ENCODE results near the gene MEF2D. TPM values are rescaled to one million over a fixed set of nuclear protein-coding genes. Genes with fewer than 3 reads are reported as not detected.
A peak's percentile ranks its signal among the peaks of the same experiment; 100 is the strongest.

Gene MEF2D
- total RNA-seq, 2 experiments from 2014 or later = 28.8 to 32.8 TPM

DNA sequence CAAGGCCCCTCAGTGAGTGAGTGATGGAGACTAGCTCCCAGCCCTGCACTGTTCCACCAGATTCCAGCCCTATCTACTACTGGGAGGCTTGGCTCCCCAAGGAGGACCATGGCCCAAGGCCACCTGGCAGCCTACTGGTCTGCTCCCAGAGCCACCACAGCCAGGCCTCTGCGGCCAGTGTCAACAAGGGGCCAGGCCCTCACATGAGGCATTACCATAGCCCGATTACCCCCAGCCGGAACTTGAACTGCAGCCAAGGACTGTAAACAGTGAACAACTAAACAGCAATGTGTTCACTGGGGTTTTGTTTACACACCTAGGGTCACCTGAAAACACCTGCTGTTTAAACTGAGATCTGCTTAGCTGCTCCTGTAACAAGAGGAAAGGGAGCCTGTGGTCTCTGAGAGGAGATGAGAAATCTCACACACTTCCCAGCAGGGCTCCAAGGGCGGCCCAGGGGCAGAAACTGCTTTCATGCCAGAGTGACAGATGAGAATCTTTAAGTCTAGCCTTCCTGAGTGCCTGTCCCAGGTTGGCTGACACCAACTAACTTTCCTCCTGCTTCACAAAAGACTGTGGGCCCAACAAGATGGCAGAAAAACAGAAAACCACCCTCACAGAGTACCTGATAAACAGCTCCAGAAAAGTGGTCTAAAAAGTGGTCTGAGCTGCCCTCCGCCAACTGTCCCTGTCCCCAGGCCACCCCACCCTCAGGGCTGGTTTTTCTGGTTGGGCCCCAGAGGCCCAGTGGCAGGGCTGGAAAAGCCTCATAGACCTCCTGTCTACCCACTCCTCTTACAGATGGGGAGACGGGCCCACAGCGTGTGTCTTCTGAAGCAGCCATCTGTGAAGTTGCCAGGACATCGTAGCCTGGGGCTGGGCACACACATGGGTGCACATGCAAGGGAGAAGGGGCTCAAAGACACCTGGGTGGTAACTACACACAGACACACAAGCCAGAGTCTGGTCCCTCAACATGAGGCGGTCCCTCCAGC is 28.8 kb downstream of the MEF2D start:
- H3K4me1 Mint-ChIP-seq (ENCODE audit: low read depth) = peaks cover 3% of the 10 kb centered on the region
- no peak overlapping the region for H3K4me3 Mint-ChIP-seq
- no peaks in the 10 kb centered on the region for H3K27me3 Mint-ChIP-seq (ENCODE audit: low read depth)
- no peaks in the 10 kb centered on the region for H3K9me3 Mint-ChIP-seq
- peak overlapping the region; percentile 46 for H3K27ac Mint-ChIP-seq
- intact Hi-C loops (cut with micrococcal nuclease) = no loop called here
- peaks cover 26% of the 10 kb centered on the region for H3K36me3 Mint-ChIP-seq (ENCODE audit: low read depth)
- no peak for DNase-seq
- CTCF ChIA-PET = interaction anchor here (1.6 to 3.7 kb wide), 2 partner anchors 8 to 110 kb away, joined by 4 to 14 read pairs; no protein-coding TSS in a partner anchor

DNA sequence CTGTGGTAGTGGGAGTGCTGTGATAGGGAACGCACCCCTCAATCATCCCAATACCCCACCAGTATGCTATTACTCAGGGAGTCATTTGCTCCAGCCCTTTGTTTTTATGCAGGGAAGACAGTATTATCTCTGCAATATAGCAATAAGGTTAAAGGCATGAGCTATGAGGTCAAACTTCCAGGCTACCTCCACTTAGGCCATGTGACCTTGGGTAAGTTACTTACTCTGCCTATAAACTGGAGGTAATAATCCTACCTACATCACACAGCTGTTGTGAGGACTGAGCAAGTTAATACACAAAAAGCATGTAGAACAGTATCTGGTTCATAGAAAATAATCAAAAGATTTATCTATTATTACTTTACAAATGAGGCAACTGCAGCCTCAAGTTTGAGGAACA is 30.1 kb downstream of the MEF2D start:
- no peaks in the 10 kb centered on the region for H3K9me3 Mint-ChIP-seq
- no peak overlapping the region for H3K27ac Mint-ChIP-seq
- peaks cover 22% of the 10 kb centered on the region for H3K36me3 Mint-ChIP-seq (ENCODE audit: low read depth)
- no peaks in the 10 kb centered on the region for H3K27me3 Mint-ChIP-seq (ENCODE audit: low read depth)
- DNase-seq = no peak
- no peak overlapping the region for H3K4me3 Mint-ChIP-seq
- intact Hi-C loops (cut with micrococcal nuclease) = no loop called here
- CTCF ChIA-PET = interaction anchor here (1.2 to 3.7 kb wide), 4 partner anchors 10 to 111 kb away, joined by 4 to 14 read pairs (median 4); no protein-coding TSS in a partner anchor
- H3K4me1 Mint-ChIP-seq (ENCODE audit: low read depth) = no peaks in the 10 kb centered on the region

DNA sequence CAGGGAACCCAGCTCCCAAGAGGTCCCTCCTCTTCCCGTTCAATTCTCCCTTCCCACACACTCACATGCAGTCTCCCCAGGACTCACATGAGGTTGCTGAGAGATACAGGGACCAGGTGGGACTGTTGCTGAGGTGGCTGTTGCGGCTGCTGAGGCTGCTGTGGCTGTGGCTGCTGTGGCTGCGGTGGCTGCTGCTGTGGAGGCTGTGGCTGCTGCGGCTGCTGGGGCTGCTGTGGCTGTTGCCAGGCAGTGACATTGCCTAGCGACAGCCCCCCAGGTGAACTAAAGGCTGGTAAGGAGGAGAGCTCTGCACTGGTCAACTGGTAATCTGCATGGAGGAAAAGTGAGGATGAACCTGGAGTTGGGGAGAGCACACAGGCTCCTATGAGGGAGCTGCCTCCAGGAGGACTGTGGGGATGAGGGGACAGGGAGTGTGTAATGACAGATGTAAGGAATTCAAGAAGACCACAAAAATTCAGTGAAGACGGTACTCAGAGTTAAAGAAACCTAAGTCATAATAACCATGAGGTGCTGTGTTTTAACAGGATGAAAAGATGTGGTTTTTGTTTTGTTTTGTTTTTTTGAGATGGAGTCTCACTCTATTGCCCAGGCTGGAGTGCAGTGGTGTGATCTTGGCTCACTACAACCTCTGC is 31.8 kb downstream of the MEF2D start:
- Mint-ChIP-seq H3K9me3 (no peaks in the 10 kb centered on the region), H3K4me1 (ENCODE audit: low read depth) (no peaks in the 10 kb centered on the region), H3K4me3 (no peak overlapping the region), H3K36me3 (ENCODE audit: low read depth) (peaks cover 18% of the 10 kb centered on the region), H3K27me3 (ENCODE audit: low read depth) (no peaks in the 10 kb centered on the region), H3K27ac (no peak overlapping the region)
- DNase-seq = no peak
- CTCF ChIA-PET = interaction anchor here (3.7 kb wide), 1 partner anchor 11 kb away, joined by 14 read pairs; no protein-coding TSS in a partner anchor
- intact Hi-C loops (cut with micrococcal nuclease) = no loop called here

DNA sequence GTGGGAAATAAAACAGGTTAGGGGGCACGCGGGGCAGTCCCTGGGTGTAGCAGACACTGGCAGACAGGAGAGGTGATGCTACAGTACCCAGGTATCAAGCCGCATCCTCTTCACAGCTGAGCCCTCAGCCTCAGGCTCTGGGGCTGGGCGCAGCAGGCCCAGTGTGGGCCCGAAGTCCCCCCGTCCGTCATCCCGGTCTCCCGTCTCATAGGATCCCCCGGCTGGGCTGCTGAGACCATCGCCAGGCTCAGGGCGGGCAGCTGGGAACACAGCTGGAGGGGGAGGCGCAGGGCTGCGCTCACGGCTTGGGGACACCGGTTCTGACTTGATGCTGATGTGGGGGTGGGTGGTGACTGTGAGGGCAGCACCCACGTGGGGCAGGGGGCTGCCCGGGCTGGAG is 32.7 kb downstream of the MEF2D start:
- CTCF ChIA-PET = no interaction called here
- H3K4me1 Mint-ChIP-seq (ENCODE audit: low read depth) = peaks cover 2% of the 10 kb centered on the region
- DNase-seq = no peak

DNA sequence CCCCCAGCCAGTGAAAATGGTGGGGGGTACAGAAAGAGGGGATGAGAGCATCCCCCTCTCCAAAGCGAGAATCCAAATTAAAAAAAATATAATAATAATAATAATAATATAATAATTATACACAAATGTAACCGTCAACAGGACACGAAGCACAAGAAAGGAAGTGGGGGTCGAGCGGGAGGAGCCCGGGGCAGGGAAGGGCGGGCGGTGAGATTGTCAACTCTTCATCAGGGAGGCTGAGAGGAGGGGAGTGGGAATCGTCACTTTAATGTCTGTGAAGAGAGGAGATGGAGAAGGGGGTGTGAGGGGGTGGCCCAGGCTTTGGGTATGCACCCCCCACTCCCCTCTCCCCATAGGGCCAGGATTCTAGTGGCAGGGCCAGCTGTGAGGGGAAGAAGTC is 33.2 kb downstream of the MEF2D start:
- Mint-ChIP-seq H3K9me3 (no peaks in the 10 kb centered on the region), H3K27me3 (ENCODE audit: low read depth) (no peaks in the 10 kb centered on the region), H3K4me1 (ENCODE audit: low read depth) (peaks cover 2% of the 10 kb centered on the region), H3K27ac (no peak overlapping the region), H3K36me3 (ENCODE audit: low read depth) (peaks cover 10% of the 10 kb centered on the region), H3K4me3 (no peak overlapping the region)
- intact Hi-C loops (cut with micrococcal nuclease) = no loop called here
- CTCF ChIA-PET = no interaction called here
- no peak for DNase-seq

More for the DNA sequence above, 32.7 kb downstream of the MEF2D start:
- Mint-ChIP-seq H3K36me3 (ENCODE audit: low read depth) (peaks cover 11% of the 10 kb centered on the region), H3K4me3 (no peak overlapping the region), H3K9me3 (no peaks in the 10 kb centered on the region), H3K27me3 (ENCODE audit: low read depth) (no peaks in the 10 kb centered on the region), H3K27ac (no peak overlapping the region)
- intact Hi-C loops (cut with micrococcal nuclease) = no loop called here

DNA sequence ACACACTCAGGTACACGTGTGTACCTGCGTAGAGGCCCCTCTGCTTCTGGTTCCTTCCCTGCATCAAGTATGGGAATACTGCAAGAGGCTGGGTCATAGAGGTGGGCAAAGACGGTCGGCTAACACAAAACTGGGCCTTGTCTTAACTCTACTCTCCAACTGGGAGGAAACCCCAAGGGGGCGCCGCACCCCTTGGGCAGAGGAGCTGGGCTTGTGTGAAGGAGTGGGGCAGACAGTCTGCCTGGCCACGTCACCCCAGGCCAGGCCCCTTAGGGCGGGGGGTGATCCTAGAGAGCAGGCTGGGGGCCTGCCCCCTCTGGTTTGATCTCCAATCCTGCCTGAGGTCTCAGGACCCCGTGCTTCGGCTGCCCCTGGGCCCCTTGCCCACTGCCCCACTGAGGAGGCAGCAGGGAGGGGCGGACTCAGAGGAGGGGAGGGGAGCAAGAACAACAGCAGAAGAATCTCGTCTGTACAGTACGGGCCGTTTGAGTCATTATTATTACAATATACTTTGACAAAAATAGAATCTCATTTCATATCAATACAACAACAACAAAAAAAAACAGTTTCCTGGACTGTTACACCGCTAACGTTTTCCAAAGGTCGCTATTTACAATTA is 34.7 kb downstream of the MEF2D start:
- peak; percentile 32 for DNase-seq
- Mint-ChIP-seq H3K4me3 (no peak overlapping the region), H3K9me3 (no peaks in the 10 kb centered on the region), H3K27ac (no peak overlapping the region), H3K36me3 (ENCODE audit: low read depth) (peaks cover 10% of the 10 kb centered on the region), H3K4me1 (ENCODE audit: low read depth) (peaks cover 2% of the 10 kb centered on the region), H3K27me3 (ENCODE audit: low read depth) (no peaks in the 10 kb centered on the region)
- CTCF ChIA-PET = interaction anchor here (0.6 to 2.0 kb wide), 6 partner anchors 15 to 156 kb away, joined by 3 to 6 read pairs (median 4); no protein-coding TSS in a partner anchor
- intact Hi-C loops (cut with micrococcal nuclease) = no loop called here

DNA sequence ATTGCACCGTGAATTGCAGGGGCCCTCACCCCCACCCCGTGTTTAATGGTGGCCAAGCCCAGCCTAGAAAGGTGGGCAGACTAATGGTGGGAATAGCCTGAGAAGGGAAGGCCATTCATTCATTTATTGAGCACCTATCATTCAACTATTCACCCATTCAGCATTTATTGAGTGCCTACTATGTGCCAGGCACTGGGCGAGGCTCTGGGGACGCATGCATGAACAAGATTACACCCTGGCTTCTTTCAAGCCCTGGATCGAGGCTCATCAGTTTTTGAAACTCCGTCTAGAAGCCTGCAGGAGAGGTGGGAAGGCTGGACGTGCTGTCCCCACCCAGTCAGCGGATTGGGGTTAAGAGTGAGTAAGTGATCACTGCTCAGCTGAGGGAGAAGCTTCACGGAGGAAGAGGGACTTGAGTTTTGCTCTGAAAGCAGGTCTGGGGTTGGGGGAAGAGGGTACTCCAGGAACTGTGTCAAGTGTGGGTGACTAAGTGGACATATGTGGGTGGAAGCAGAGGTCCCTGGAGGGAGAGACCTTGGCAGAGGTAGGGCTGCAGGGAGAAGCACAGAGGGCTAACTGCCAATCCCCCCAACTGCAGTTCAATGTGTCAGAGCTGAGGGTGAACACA is 35.6 kb downstream of the MEF2D start:
- DNase-seq = no peak
- CTCF ChIA-PET = interaction anchor here (0.7 to 2.0 kb wide), 4 partner anchors 16 to 79 kb away, joined by 3 to 6 read pairs (median 4); no protein-coding TSS in a partner anchor
- intact Hi-C loops (cut with micrococcal nuclease) = no loop called here
- Mint-ChIP-seq H3K4me3 (no peak overlapping the region), H3K27me3 (ENCODE audit: low read depth) (no peaks in the 10 kb centered on the region), H3K9me3 (no peaks in the 10 kb centered on the region), H3K27ac (peak overlapping the region; percentile 5), H3K36me3 (ENCODE audit: low read depth) (peaks cover 10% of the 10 kb centered on the region), H3K4me1 (ENCODE audit: low read depth) (peaks cover 2% of the 10 kb centered on the region)

DNA sequence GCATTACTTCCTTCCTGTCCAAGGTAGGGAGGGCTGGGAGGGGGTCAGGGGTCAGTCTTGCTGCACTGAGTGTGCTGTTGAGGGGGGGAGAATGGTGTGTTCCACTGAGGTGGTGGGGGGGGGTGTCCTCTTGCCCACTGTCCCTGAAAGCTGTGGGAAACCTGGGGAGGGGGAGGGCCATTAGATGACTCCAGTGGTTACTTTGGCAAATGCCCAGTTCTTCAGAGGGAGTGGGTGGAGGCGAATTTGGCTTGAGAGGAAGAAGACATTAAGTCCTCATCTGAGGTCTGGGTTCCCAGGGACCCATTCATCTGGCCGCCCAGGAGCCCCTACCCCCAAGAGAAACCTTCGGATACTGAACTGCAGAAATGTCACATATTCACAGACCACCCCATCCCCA is 36.2 kb downstream of the MEF2D start:
- Mint-ChIP-seq H3K36me3 (ENCODE audit: low read depth) (peaks cover 10% of the 10 kb centered on the region), H3K4me3 (no peak overlapping the region), H3K4me1 (ENCODE audit: low read depth) (peaks cover 2% of the 10 kb centered on the region), H3K9me3 (no peaks in the 10 kb centered on the region), H3K27me3 (ENCODE audit: low read depth) (no peaks in the 10 kb centered on the region), H3K27ac (peak overlapping the region; percentile 5)
- DNase-seq = no peak
- CTCF ChIA-PET = interaction anchor here (2.0 kb wide), 1 partner anchor 78 kb away, joined by 6 read pairs; no protein-coding TSS in a partner anchor
- intact Hi-C loops (cut with micrococcal nuclease) = no loop called here

DNA sequence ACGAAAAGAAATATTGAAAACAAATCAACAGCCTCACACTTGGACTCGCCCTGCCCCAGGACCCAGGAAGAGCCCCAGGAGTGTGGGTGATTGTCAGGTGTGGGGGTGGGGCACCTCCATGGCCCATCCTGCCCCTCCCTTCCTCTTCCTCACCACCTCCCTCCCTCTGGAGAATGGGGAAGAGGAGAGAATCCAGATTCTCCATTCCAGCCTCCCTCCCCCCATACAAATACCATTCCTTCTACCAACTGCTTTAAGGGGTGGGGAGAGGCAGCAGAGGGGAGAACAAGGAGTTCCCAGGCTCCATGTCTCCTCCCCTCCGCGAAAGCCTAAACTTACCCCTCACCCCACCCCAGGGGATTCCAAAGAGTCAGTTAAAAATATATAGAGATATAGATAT is 36.7 kb downstream of the MEF2D start:
- Mint-ChIP-seq H3K9me3 (no peaks in the 10 kb centered on the region), H3K4me3 (no peak overlapping the region), H3K27ac (no peak overlapping the region), H3K27me3 (ENCODE audit: low read depth) (no peaks in the 10 kb centered on the region), H3K36me3 (ENCODE audit: low read depth) (peaks cover 10% of the 10 kb centered on the region), H3K4me1 (ENCODE audit: low read depth) (peaks cover 2% of the 10 kb centered on the region)
- CTCF ChIA-PET = no interaction called here
- no peak for DNase-seq
- intact Hi-C loops (cut with micrococcal nuclease) = no loop called here

DNA sequence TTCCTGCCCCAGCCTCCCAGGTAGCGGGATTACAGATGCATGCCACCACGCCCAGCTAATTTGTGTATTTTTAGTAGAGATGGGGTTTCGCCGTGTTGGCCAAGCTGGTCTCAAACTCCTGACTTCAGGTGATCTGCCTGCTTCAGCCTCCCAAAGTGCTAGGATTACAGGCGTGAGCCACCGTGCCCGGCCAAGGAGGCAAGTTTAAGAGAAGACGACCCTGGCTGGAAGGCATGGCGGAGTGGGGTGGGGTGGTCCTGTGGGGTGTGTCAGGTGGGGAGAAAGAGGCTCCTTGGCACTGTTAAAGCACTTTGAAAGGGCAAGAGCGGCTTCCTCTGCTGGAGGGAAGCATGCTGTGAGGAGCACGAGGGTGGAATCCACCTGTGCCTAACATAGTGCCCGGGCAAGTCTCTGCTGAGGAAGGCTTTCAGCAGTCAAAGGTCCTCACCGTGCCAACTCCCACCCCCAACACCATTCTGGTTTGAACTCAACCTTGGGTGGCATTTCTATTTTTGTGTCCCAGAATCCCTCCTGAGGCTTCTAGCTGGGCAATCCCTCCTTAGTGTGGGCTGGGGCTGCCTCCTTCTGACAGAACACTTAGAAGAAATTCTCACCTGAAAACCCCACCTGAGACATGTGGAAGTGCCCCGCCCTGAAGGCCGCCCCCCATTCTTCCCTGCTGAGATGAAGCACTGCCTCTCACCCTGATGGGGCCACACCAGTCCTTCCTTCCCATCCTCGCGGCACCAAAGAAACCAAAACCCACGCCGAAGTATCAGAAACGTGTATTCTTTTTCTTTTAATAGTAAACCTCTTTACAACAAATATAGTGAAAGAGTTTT is 37.4 kb downstream of the MEF2D start:
- CTCF ChIA-PET = no interaction called here
- Mint-ChIP-seq H3K36me3 (ENCODE audit: low read depth) (peaks cover 8% of the 10 kb centered on the region), H3K9me3 (no peaks in the 10 kb centered on the region), H3K27ac (no peak overlapping the region), H3K4me3 (no peak overlapping the region), H3K27me3 (ENCODE audit: low read depth) (no peaks in the 10 kb centered on the region), H3K4me1 (ENCODE audit: low read depth) (peaks cover 2% of the 10 kb centered on the region)
- no peak for DNase-seq
- intact Hi-C loops (cut with micrococcal nuclease) = no loop called here

Data from activated naive CD4-positive, alpha-beta T cell treated with anti-CD3 and anti-CD28 coated beads for 36 hours (primary cell).